ENCODE data around the gene SLC12A1. TPM values are rescaled to one million over a fixed set of nuclear protein-coding genes. Genes with fewer than 3 reads are reported as not detected.
A peak's percentile ranks its signal among the peaks of the same experiment; 100 is the strongest.

SLC12A1 gene
- polyA plus RNA-seq, 1 of the 3 experiments (the other 2 are of a cell fraction), result not detected

DNA sequence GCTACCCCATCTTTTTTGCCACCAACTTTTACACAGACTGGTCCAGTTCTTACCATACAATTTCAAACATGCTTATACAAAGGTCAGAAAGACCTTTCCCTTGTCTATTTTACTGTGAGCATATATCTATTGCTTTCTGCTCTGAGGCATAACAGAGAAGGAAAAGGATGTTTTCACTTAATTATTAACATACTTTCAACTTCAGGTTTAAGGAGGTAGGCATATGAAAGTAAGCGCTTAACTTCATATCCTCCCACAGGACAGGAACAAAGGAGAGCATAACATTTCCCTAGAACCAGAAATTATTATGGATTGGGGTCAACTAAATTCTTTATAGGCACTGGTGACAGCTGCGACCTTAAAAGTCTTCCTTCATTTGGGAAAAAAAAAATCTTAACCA is 29.1 kb upstream of the SLC12A1 start:
- H3K27me3 ChIP-seq (ENCODE audit: insufficient read depth), result no peaks in the 10 kb centered on the region
- H3K4me2 ChIP-seq, result peak overlapping the region; percentile 74
- H3F3A ChIP-seq (replicated peaks; ENCODE audit: insufficient read depth), result peaks cover 3% of the 10 kb centered on the region
- peaks cover 55% of the 10 kb centered on the region for H3K79me2 ChIP-seq (ENCODE audit: insufficient read depth)
- DNase-seq, result no peak
- H4K20me1 ChIP-seq (ENCODE audit: insufficient read depth), result no peaks in the 10 kb centered on the region
- POLR2A ChIA-PET, result no interaction called here
- H3K9me3 ChIP-seq, result 0 out of 2 replicates have a peak, but pooled peaks cover 3% of the 10 kb centered on the region
- peak overlapping the region; percentile 61 to 82 for H3K4me3 ChIP-seq (ENCODE audit: low read depth in 2 of 2, low read length in 1 of 2)
- no peaks in the 10 kb centered on the region for H3K9me2 ChIP-seq
- 13% methylated on average over 2 of the region's 2 CpGs for WGBS (ENCODE audit: low lambda C conversion rate)
- no peak for TF ChIP-seq TAF1 (IDR thresholded peaks at IDR 0.05; ENCODE audit: borderline replicate concordance, low read depth, low read length)
- no peak for TF ChIP-seq MXI1 (IDR thresholded peaks at IDR 0.05; ENCODE audit: low read depth, low read length)
- peak overlapping the region; percentile 89 for H3K9ac ChIP-seq
- H3K4me1 ChIP-seq (ENCODE audit: control insufficient read depth in 1 of 2, insufficient read depth in 2 of 2, low read depth in 1 of 2, low read length in 1 of 2), result peaks cover 5 to 8% of the 10 kb centered on the region in 2 experiments; a peak in 3 of 4 replicates
- H3K36me3 ChIP-seq (replicated peaks in 1 of 2; ENCODE audit: control insufficient read depth in 1 of 2, insufficient read depth in 2 of 2, low read length in 1 of 2), result peaks cover 9 to 11% of the 10 kb centered on the region in 2 experiments
- H2AFZ ChIP-seq (ENCODE audit: low read depth), result peak overlapping the region; percentile 95; the same call in 1 of the 2 replicates
- CTCF ChIA-PET, result interaction anchor here (1.2 kb wide), 1 partner anchor 109 kb away, joined by 4 read pairs; no protein-coding TSS in a partner anchor
- H3K27ac ChIP-seq (ENCODE audit: low read depth in 2 of 2, low read length in 1 of 2), result peak overlapping the region; percentile 74 to 93

DNA sequence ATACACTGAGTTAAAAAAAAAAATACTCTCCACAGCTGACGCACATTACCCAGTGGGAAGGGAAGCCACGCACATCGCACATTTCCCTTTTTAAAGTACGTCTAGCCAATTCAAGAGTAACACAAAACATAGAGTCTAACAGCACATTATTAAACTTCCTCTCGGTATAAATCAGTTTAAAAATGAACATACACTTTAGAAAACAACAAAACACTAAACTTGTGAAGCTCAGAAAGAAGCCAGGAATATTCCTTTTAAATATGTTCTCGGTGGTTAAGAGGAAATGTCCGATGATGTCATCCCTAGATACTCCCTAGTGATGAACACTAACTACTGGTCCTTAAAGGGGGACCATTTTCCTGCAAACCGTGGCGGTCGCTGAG is 28.7 kb upstream of the SLC12A1 start:
- 0 out of 2 replicates have a peak, but pooled peaks cover 3% of the 10 kb centered on the region for H3K9me3 ChIP-seq
- under 1% methylated on average over 10 of the region's 10 CpGs for WGBS (ENCODE audit: low lambda C conversion rate)
- peak overlapping the region; percentile 61 to 82 for H3K4me3 ChIP-seq (ENCODE audit: low read depth in 2 of 2, low read length in 1 of 2)
- no peaks in the 10 kb centered on the region for H3K9me2 ChIP-seq
- H3K79me2 ChIP-seq (ENCODE audit: insufficient read depth), result peaks cover 50% of the 10 kb centered on the region
- POLR2A ChIA-PET, result interaction anchor here (0.7 kb wide), 1 partner anchor 11 kb away, joined by 3 read pairs; no protein-coding TSS in a partner anchor
- H3K4me2 ChIP-seq, result peak overlapping the region; percentile 74
- H4K20me1 ChIP-seq (ENCODE audit: insufficient read depth), result no peaks in the 10 kb centered on the region
- peak; percentile 11 for DNase-seq
- H3K9ac ChIP-seq, result peak overlapping the region; percentile 89
- CTCF ChIA-PET, result interaction anchor here (0.8 to 1.2 kb wide), 2 partner anchors 78 to 108 kb away, joined by 3 to 4 read pairs; no protein-coding TSS in a partner anchor
- TF ChIP-seq, protein P1, sequence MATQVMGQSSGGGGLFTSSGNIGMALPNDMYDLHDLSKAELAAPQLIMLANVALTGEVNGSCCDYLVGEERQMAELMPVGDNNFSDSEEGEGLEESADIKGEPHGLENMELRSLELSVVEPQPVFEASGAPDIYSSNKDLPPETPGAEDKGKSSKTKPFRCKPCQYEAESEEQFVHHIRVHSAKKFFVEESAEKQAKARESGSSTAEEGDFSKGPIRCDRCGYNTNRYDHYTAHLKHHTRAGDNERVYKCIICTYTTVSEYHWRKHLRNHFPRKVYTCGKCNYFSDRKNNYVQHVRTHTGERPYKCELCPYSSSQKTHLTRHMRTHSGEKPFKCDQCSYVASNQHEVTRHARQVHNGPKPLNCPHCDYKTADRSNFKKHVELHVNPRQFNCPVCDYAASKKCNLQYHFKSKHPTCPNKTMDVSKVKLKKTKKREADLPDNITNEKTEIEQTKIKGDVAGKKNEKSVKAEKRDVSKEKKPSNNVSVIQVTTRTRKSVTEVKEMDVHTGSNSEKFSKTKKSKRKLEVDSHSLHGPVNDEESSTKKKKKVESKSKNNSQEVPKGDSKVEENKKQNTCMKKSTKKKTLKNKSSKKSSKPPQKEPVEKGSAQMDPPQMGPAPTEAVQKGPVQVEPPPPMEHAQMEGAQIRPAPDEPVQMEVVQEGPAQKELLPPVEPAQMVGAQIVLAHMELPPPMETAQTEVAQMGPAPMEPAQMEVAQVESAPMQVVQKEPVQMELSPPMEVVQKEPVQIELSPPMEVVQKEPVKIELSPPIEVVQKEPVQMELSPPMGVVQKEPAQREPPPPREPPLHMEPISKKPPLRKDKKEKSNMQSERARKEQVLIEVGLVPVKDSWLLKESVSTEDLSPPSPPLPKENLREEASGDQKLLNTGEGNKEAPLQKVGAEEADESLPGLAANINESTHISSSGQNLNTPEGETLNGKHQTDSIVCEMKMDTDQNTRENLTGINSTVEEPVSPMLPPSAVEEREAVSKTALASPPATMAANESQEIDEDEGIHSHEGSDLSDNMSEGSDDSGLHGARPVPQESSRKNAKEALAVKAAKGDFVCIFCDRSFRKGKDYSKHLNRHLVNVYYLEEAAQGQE (IDR thresholded peaks at IDR 0.05; ENCODE audit: low read depth, low read length), result no peak
- TF ChIP-seq MEF2A (IDR thresholded peaks at IDR 0.05; ENCODE audit: borderline replicate concordance, low read depth) (no peak), RFX5 (IDR thresholded peaks at IDR 0.05; ENCODE audit: low read length) (no peak), POLR2AphosphoS5 (IDR thresholded peaks at IDR 0.05; ENCODE audit: low read depth, low read length) (no peak), MXI1 (IDR thresholded peaks at IDR 0.05; ENCODE audit: low read depth, low read length) (peak; percentile 60; the same call in 1 of the 2 replicates), YY1 (IDR thresholded peaks at IDR 0.05; ENCODE audit: low read depth) (no peak)
- TF ChIP-seq, protein P2, sequence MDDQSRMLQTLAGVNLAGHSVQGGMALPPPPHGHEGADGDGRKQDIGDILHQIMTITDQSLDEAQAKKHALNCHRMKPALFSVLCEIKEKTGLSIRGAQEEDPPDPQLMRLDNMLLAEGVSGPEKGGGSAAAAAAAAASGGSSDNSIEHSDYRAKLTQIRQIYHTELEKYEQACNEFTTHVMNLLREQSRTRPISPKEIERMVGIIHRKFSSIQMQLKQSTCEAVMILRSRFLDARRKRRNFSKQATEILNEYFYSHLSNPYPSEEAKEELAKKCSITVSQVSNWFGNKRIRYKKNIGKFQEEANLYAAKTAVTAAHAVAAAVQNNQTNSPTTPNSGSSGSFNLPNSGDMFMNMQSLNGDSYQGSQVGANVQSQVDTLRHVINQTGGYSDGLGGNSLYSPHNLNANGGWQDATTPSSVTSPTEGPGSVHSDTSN (IDR thresholded peaks at IDR 0.05), result no peak
- peaks cover 9 to 11% of the 10 kb centered on the region in 2 experiments for H3K36me3 ChIP-seq (replicated peaks in 1 of 2; ENCODE audit: control insufficient read depth in 1 of 2, insufficient read depth in 2 of 2, low read length in 1 of 2)
- H3K27me3 ChIP-seq (ENCODE audit: insufficient read depth), result no peaks in the 10 kb centered on the region
- H3K4me1 ChIP-seq (ENCODE audit: control insufficient read depth in 1 of 2, insufficient read depth in 2 of 2, low read depth in 1 of 2, low read length in 1 of 2), result peaks cover 5 to 8% of the 10 kb centered on the region in 2 experiments; a peak in 3 of 4 replicates
- peak overlapping the region; percentile 74 to 93 for H3K27ac ChIP-seq (ENCODE audit: low read depth in 2 of 2, low read length in 1 of 2)
- peak overlapping the region; percentile 95 for H2AFZ ChIP-seq (ENCODE audit: low read depth)
- H3F3A ChIP-seq (replicated peaks; ENCODE audit: insufficient read depth), result peaks cover 3% of the 10 kb centered on the region
